Measurements from ENCODE around the gene NAV3. TPM values are rescaled to one million over a fixed set of nuclear protein-coding genes. Genes with fewer than 3 reads are reported as not detected.

The NAV3 gene
- total RNA-seq, 2 experiments from 2014 or later: not detected

GRCh38 chr12:78171061-78171460 is 340.4 kb downstream of the NAV3 start:
- Mint-ChIP-seq H3K27me3 (ENCODE audit: low read depth) (no peaks in the 10 kb centered on the region), H3K9me3 (ENCODE audit: insufficient read depth) (peaks cover 6% of the 10 kb centered on the region), H3K4me1 (ENCODE audit: low read depth) (no peaks in the 10 kb centered on the region), H3K4me3 (no peak overlapping the region), H3K27ac (no peak overlapping the region), H3K36me3 (ENCODE audit: low read depth) (no peaks in the 10 kb centered on the region)
- POLR2A ChIA-PET: no interaction called here
- CTCF ChIA-PET: no interaction called here
- DNase-seq: no peak
- no peak for ATAC-seq

- Mint-ChIP-seq H3K36me3 (ENCODE audit: low read depth) (no peaks in the 10 kb centered on the region), H3K4me1 (ENCODE audit: low read depth) (no peaks in the 10 kb centered on the region), H3K4me3 (no peak overlapping the region), H3K9me3 (ENCODE audit: insufficient read depth) (peaks cover 6% of the 10 kb centered on the region), H3K27ac (no peak overlapping the region), H3K27me3 (ENCODE audit: low read depth) (no peaks in the 10 kb centered on the region)
- ATAC-seq (no peak), DNase-seq (no peak)
- CTCF ChIA-PET: no interaction called here
- POLR2A ChIA-PET: no interaction called here
Observed at GRCh38 chr12:78176643-78177042, 345.9 kb downstream of the NAV3 start.

- Mint-ChIP-seq H3K9me3 (ENCODE audit: insufficient read depth) (peaks cover 6% of the 10 kb centered on the region), H3K27me3 (ENCODE audit: low read depth) (no peaks in the 10 kb centered on the region), H3K4me3 (no peak overlapping the region), H3K4me1 (ENCODE audit: low read depth) (no peaks in the 10 kb centered on the region), H3K27ac (no peak overlapping the region), H3K36me3 (ENCODE audit: low read depth) (no peaks in the 10 kb centered on the region)
- ChIA-PET CTCF (no interaction called here), POLR2A (no interaction called here)
- ATAC-seq (no peak), DNase-seq (no peak)
Observed at GRCh38 chr12:78177298-78177697, 346.6 kb downstream of the NAV3 start.

- Mint-ChIP-seq H3K27ac (no peak overlapping the region), H3K9me3 (ENCODE audit: insufficient read depth) (peaks cover 6% of the 10 kb centered on the region), H3K4me1 (ENCODE audit: low read depth) (no peaks in the 10 kb centered on the region), H3K27me3 (ENCODE audit: low read depth) (no peaks in the 10 kb centered on the region), H3K4me3 (no peak overlapping the region), H3K36me3 (ENCODE audit: low read depth) (no peaks in the 10 kb centered on the region)
- ChIA-PET POLR2A (no interaction called here), CTCF (no interaction called here)
- DNase-seq (no peak), ATAC-seq (no peak)
Observed at GRCh38 chr12:78179346-78179745, 348.7 kb downstream of the NAV3 start.

- ChIA-PET POLR2A (no interaction called here), CTCF (no interaction called here)
- Mint-ChIP-seq H3K27ac (no peak overlapping the region), H3K27me3 (ENCODE audit: low read depth) (no peaks in the 10 kb centered on the region), H3K36me3 (ENCODE audit: low read depth) (no peaks in the 10 kb centered on the region), H3K9me3 (ENCODE audit: insufficient read depth) (peaks cover 10% of the 10 kb centered on the region), H3K4me1 (ENCODE audit: low read depth) (no peaks in the 10 kb centered on the region), H3K4me3 (no peak overlapping the region)
- no peak for DNase-seq
- ATAC-seq: no peak
Observed at GRCh38 chr12:78181544-78182162, 351.0 kb downstream of the NAV3 start.

- Mint-ChIP-seq H3K9me3 (ENCODE audit: insufficient read depth) (peaks cover 3% of the 10 kb centered on the region), H3K4me3 (no peak overlapping the region), H3K27ac (no peak overlapping the region), H3K4me1 (ENCODE audit: low read depth) (no peaks in the 10 kb centered on the region), H3K27me3 (ENCODE audit: low read depth) (no peaks in the 10 kb centered on the region), H3K36me3 (ENCODE audit: low read depth) (no peaks in the 10 kb centered on the region)
- ATAC-seq (no peak), DNase-seq (no peak)
- ChIA-PET CTCF (no interaction called here), POLR2A (no interaction called here)
Observed at GRCh38 chr12:78183824-78184223, 353.1 kb downstream of the NAV3 start.

GRCh38 chr12:78185109-78185508 is 354.4 kb downstream of the NAV3 start:
- Mint-ChIP-seq H3K36me3 (ENCODE audit: low read depth) (no peaks in the 10 kb centered on the region), H3K27me3 (ENCODE audit: low read depth) (no peaks in the 10 kb centered on the region), H3K9me3 (ENCODE audit: insufficient read depth) (peaks cover 3% of the 10 kb centered on the region), H3K4me1 (ENCODE audit: low read depth) (no peaks in the 10 kb centered on the region), H3K4me3 (no peak overlapping the region), H3K27ac (no peak overlapping the region)
- ATAC-seq (no peak), DNase-seq (no peak)
- ChIA-PET POLR2A (no interaction called here), CTCF (no interaction called here)

GRCh38 chr12:78185651-78186050 is 355.0 kb downstream of the NAV3 start:
- ChIA-PET POLR2A (no interaction called here), CTCF (no interaction called here)
- Mint-ChIP-seq H3K4me3 (no peak overlapping the region), H3K4me1 (ENCODE audit: low read depth) (no peaks in the 10 kb centered on the region), H3K27ac (no peak overlapping the region), H3K27me3 (ENCODE audit: low read depth) (no peaks in the 10 kb centered on the region), H3K9me3 (ENCODE audit: insufficient read depth) (peaks cover 3% of the 10 kb centered on the region), H3K36me3 (ENCODE audit: low read depth) (no peaks in the 10 kb centered on the region)
- ATAC-seq (no peak), DNase-seq (no peak)

GRCh38 chr12:78186670-78187069 is 356.0 kb downstream of the NAV3 start:
- no peaks in the 10 kb centered on the region for H3K36me3 Mint-ChIP-seq (ENCODE audit: low read depth)
- H3K4me3 Mint-ChIP-seq: no peak overlapping the region
- ChIA-PET CTCF (no interaction called here), POLR2A (no interaction called here)
- H3K9me3 Mint-ChIP-seq (ENCODE audit: insufficient read depth): peaks cover 3% of the 10 kb centered on the region
- DNase-seq (no peak), ATAC-seq (no peak)
- H3K4me1 Mint-ChIP-seq (ENCODE audit: low read depth): no peaks in the 10 kb centered on the region
- no peak overlapping the region for H3K27ac Mint-ChIP-seq
- no peaks in the 10 kb centered on the region for H3K27me3 Mint-ChIP-seq (ENCODE audit: low read depth)

GRCh38 chr12:78187741-78188140 is 357.0 kb downstream of the NAV3 start:
- ATAC-seq (no peak), DNase-seq (no peak)
- Mint-ChIP-seq H3K36me3 (ENCODE audit: low read depth) (no peaks in the 10 kb centered on the region), H3K4me1 (ENCODE audit: low read depth) (no peaks in the 10 kb centered on the region), H3K27ac (no peak overlapping the region), H3K4me3 (no peak overlapping the region), H3K27me3 (ENCODE audit: low read depth) (no peaks in the 10 kb centered on the region), H3K9me3 (ENCODE audit: insufficient read depth) (peaks cover 3% of the 10 kb centered on the region)
- ChIA-PET CTCF (no interaction called here), POLR2A (no interaction called here)

GRCh38 chr12:78189656-78190055 is 359.0 kb downstream of the NAV3 start:
- POLR2A ChIA-PET: no interaction called here
- peaks cover 3% of the 10 kb centered on the region for H3K9me3 Mint-ChIP-seq (ENCODE audit: insufficient read depth)
- H3K4me1 Mint-ChIP-seq (ENCODE audit: low read depth): no peaks in the 10 kb centered on the region
- DNase-seq (no peak), ATAC-seq (no peak)
- no peak overlapping the region for H3K27ac Mint-ChIP-seq
- no peak overlapping the region for H3K4me3 Mint-ChIP-seq
- no peaks in the 10 kb centered on the region for H3K27me3 Mint-ChIP-seq (ENCODE audit: low read depth)
- CTCF ChIA-PET: no interaction called here
- no peaks in the 10 kb centered on the region for H3K36me3 Mint-ChIP-seq (ENCODE audit: low read depth)

GRCh38 chr12:78191611-78192010 is 360.9 kb downstream of the NAV3 start:
- DNase-seq (no peak), ATAC-seq (no peak)
- no peak overlapping the region for H3K4me3 Mint-ChIP-seq
- H3K9me3 Mint-ChIP-seq (ENCODE audit: insufficient read depth): no peaks in the 10 kb centered on the region
- no peaks in the 10 kb centered on the region for H3K27me3 Mint-ChIP-seq (ENCODE audit: low read depth)
- H3K27ac Mint-ChIP-seq: no peak overlapping the region
- H3K4me1 Mint-ChIP-seq (ENCODE audit: low read depth): no peaks in the 10 kb centered on the region
- no peaks in the 10 kb centered on the region for H3K36me3 Mint-ChIP-seq (ENCODE audit: low read depth)
- ChIA-PET CTCF (no interaction called here), POLR2A (no interaction called here)

- no peaks in the 10 kb centered on the region for H3K36me3 Mint-ChIP-seq (ENCODE audit: low read depth)
- no peak overlapping the region for H3K27ac Mint-ChIP-seq
- POLR2A ChIA-PET: no interaction called here
- H3K27me3 Mint-ChIP-seq (ENCODE audit: low read depth): no peaks in the 10 kb centered on the region
- no peak for DNase-seq
- no peak for ATAC-seq
- H3K4me1 Mint-ChIP-seq (ENCODE audit: low read depth): no peaks in the 10 kb centered on the region
- no peak overlapping the region for H3K4me3 Mint-ChIP-seq
- CTCF ChIA-PET: no interaction called here
- no peaks in the 10 kb centered on the region for H3K9me3 Mint-ChIP-seq (ENCODE audit: insufficient read depth)
Observed at GRCh38 chr12:78192979-78193378, 362.3 kb downstream of the NAV3 start.

Data from activated CD8-positive, alpha-beta T cell treated with anti-CD3 and anti-CD28 coated beads, Interleukin-2, amount 10 ng/mL, durations not matched to agents 7 days and 5 days (primary cell).